ENCODE measurements around the gene WASF1.
"Not testable (repeated sequence)": the region's sequence is repeated elsewhere in the genome, so short reads cannot be mapped to it uniquely, and the experiment has no call there.

Gene WASF1

DNA sequence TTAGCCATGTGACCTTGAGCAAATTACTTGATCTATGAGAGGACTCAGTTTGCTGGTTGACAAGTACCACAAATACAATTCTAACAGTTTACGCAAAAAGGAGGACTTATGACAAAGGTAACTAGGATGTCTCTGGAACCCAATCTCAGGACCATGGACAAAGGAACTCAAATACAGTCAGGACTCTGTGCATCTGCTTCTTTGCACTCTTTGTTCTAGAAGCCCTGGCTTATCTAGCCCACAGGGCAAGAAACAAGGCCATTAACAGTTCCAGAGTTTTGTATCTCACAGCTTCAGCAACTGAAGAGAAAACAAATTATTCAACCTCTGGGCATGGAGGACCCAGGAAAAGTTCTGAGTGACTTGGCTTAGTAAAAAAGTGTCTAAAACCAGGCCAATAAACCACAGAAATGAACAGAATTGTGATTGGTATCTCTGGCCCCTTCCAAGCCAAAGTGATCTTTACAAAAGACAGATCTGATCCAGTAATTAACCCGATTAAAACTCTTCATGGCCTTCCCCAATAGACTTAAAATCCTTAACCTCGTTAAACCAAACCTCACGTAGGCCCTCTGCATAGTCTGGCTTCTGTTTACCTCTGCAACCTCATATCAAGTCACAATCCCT lies 5.9 kb downstream of the WASF1 start:
- no peak for DNase-seq (ENCODE audit: low read depth in 2 of 2)

DNA sequence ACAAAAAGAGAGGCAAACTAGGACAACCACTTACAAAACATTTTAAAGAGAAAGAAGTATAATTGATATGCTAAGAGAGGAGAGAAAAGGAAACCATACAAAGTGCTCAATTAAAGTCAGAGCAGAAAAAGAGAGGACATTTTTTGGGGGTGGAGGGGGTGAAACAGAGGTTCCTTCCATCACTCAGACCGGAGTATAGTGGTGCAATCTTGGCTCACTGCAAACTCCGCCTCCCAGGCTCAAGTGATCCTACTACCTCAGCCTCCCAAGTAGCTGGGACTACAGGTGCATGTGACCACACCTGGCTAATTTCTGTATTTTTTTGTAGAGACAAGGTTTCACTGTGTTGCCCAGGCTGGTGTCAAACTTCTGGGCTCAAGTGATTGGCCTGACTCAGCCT lies 9.4 kb downstream of the WASF1 start:
- DNase-seq (ENCODE audit: low read depth in 2 of 2), result no peak

DNA sequence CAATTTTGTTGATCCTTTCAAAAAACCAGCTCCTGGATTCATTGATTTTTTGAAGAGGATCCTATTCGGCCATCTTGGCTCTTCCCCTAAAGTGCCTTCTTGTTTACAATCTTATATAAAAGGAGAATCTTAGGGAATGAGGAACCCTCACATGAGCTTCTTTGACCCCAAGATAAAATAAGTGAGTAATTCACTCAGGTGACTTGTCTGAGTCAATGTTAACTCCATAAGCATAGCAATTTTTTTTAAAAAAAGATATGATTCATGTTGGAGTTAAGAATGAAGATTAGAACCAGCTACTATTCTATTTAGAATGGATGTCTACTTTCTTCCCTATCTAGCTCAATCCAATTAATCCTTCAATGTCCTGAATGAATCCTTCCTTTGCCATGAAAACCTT lies 21.0 kb downstream of the WASF1 start:
- no peak for DNase-seq (ENCODE audit: low read depth in 2 of 2)

DNA sequence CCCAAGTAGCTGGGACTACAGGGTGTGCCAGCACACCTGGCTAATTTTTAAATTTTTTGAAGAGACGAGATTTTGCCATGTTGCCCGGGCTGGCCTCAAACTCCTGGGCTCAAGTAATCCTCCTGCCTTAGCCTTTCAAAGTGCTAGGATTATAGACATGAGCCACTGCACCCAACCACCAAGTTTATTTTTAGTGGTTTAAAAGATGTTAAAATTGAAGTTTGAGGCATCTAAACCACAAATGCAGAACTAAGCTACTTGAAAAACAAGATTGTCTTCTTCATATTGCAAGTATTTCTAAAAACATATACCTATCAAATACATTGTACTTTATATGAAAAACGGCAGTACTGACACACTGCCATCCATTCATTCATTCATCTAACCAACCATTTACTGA lies 31.6 kb downstream of the WASF1 start:
- no peak for DNase-seq (ENCODE audit: low read depth in 2 of 2)

DNA sequence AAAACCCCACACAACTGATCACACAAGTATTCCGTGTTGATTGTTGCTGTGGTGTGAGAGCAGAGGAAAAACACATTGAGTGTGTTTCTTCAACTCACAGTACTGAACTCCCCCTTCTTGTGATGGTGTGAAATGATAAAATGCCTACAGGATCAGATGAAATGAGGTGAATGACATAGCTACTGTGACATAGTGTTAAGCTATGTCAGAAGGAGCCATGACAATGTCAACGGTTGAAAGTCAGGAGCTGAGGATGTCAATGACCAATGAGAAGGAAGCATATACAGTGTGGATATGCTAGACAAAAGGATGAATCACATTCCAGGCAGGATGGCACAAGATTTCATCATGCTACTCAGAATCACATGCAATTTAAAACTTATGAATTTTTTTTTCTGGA lies 38.8 kb downstream of the WASF1 start:
- DNase-seq (ENCODE audit: low read depth in 2 of 2), result peak; percentile 40 to 46

DNA sequence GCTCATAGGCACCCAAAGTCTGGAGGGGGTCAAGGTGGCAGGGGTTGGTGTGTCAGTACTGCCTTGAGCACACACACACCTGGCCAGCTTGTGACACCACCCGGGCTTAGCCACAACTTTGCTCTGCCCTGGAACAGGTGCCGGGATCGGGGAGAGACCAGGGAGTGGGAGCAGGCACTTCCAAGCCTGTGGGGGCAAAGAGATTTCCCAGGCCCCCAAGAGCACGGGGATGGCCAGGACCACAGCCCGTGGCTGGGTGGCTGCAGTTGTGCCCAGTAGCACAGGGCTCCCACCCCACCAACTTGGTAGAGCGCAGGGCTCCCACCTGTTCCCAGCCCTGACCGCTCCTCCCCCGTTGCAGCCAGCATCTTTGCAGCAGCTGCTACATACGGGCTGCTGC lies 40.4 kb downstream of the WASF1 start:
- DNase-seq (ENCODE audit: low read depth in 2 of 2), result no peak

DNA sequence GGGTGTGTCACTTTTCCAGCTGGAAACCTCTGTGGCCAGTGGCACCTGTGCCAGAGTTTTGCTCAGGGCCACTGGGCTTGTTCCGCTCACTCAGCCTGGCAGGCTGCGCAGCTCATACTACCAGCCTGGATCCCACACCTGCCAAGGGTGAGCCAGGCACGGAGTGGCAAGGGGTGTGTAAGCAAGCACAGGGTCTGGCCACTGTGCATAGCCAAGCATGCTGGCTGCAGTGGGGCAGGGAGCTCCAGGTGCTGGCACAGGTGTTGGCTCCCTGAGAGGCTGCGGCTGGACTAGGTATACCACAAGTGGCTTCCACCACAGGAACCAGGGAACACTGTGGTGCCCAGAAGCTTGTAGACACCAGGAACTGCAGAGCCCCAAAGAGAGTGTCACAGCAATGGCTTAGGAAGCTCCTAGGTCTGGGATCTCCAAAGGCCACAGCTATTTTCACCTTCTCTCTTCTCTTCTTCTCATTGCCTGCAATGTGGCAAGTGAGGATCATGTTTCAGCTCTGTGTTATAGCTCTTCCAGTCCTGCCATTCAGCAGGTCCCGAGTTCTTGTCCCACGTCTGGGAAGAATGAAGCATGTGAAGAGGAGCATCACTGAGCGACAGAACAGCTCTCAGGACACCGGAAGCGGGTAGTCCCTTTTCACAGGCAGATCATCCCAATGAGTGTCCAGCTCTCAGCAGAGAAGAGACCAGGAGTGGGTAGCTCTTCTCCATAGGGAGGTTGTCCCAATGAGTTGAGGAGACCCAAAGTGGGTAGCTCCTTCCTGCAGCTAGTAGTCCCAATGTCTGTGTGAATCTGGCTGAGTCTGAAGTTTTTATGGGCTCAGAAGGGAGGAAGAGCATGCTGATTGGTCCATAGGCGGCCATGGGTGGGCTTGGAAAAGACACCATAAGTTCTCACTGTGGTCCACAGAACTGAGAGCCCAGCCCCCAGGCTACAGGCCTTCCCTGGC lies 41.3 kb downstream of the WASF1 start:
- no peak for DNase-seq (ENCODE audit: low read depth in 2 of 2)

DNA sequence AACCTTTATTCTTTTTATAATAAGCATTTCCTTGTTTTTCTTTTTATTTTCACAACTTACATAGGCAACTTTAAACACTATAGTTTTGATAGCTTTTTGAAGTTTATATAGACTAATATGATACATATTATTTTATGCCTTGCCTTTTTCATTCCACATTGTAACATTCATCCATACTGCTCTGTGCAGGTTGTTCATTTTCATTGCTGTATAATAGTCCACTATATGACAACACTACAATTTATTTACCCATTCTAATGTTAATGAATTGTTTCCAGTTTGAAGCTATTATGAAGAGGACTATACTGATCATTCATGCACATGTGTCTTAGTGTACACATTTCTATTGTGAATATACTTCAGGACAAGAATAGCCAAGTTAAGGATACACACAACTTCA lies 49.1 kb downstream of the WASF1 start:
- DNase-seq (ENCODE audit: low read depth in 2 of 2), result no peak

DNA sequence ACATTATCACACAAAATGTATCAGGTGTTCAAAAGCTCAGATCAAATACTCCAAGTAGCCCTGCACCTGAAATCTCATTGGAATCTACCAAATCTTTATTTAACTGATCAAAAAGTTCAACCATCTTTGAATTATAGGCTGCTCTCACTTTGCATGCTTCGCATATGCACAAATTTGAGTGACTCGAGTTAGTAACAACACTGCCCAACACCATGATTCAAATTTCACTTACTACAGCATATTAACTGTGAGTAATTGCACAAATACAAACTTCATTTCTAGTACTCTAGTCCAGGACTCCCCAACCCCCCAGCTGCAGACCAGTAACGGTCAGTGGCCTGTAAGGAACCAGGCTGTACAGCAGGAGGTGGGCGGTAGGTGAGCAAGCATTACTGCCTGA lies 51.1 kb downstream of the WASF1 start:
- DNase-seq (ENCODE audit: low read depth in 2 of 2), result no peak

DNA sequence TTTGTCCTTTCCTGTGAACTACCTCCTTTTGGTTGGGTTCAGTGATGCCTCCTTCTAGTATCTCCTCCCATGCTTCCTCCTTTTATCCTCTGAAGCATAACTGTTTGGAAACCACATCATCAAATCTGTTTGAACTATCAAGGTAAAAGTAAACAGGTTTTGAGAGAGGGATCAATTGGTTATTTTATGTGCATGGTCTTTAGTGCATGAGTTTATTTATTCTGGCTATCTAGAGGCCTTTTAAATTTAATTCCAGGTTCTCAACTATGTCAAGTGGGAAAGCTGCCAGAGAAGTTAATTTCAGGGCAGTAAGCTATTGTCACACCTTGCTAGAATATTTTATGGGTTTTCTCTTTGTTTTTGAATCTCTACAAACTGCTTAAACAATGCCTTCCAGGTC lies 54.1 kb downstream of the WASF1 start:
- DNase-seq (ENCODE audit: low read depth in 2 of 2), result no peak

DNA sequence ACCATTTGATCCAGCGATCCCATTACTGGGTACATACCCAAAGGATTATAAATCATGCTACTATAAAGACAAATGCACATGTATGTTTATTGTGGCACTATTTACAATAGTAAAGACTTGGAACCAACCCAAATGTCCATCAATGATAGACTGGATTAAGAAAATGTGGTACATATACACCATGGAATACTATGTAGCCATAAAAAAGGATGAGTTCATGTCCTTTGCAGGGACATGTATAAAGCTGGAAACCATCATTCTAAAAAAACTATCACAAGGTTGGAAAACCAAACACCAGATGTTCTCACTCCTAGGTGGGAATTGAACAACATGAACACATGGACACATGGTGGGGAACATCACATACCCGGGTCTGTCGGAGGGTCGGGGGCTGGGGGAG lies 57.8 kb downstream of the WASF1 start:
- DNase-seq (ENCODE audit: low read depth in 2 of 2), result not testable (repeated sequence)

DNA sequence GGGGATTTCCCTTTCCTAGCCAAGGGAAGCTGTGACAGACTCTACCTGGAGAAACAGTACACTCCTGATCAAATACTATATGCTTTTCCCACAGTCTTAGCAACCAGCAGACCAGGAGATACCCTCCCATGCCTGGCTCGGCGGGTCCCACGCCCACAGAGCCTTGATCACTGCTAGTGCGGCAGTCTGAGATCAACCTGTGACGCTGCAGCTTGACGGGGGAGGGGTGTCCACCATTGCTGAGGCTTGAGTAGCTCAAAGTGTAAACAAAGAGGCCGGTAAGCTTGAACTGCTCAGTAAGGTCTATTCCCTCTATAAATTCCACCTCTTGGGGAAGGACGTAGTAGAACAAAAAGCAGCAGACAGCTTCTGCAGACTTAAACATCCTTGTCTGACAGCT lies 63.2 kb downstream of the WASF1 start:
- no peak for DNase-seq (ENCODE audit: low read depth in 2 of 2)

DNA sequence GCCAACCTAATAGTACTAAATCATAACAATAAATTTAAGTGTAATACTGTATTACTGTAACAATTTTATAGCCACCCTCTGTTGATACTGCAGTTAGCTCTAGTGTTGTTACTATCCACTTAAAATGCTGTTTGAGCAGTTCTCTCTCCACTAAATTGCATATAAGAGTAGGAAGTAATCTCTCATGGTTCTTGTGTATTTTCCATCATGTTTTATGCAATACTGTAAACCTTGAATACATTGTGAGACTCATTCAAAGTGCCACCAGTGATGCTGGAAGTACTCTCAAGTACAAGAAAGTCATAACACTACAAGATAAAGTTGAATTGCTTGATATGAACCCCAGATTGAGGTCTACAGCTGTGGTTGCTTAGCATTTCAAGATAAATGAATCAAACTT lies 65.5 kb downstream of the WASF1 start:
- no peak for DNase-seq (ENCODE audit: low read depth in 2 of 2)

DNA sequence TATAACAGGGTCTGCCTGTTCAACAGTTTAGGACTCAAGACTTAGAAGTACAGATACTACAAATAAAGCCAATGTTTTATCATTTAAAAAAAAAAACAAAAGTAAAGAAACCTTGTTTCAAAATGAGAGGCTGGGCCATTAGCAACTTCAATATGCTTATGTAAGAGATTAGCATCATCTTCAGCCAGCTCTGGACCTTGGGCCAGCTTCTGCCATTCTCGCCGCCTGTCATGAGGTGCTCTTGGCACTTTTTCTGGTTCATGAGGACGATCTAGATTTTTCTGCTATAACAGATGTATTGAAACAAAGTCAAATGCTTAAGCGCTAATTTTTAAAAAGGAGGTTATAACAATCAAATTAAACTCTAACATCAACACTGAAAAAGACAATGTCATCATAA lies 74.2 kb downstream of the WASF1 start:
- DNase-seq (ENCODE audit: low read depth in 2 of 2), result no peak

DNA sequence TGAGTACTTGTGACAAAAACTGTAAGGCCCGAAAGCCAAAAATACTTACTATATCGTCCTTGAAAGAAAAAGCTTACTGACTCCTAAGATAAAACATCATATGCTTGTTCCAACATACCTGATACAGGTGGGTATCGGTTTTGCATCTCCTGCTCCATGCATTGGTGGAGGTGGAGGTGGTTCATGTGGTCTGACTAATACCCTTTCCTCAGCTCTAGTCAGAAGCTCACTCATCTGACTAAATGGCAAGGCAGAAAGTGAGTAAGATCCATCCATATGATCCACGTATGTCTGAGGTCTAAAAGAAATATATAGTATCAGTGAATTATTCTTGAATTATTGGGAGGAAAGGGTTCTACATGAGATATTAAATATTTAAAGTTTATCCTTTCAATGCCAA lies 76.2 kb downstream of the WASF1 start:
- DNase-seq (ENCODE audit: low read depth in 2 of 2), result no peak

DNA sequence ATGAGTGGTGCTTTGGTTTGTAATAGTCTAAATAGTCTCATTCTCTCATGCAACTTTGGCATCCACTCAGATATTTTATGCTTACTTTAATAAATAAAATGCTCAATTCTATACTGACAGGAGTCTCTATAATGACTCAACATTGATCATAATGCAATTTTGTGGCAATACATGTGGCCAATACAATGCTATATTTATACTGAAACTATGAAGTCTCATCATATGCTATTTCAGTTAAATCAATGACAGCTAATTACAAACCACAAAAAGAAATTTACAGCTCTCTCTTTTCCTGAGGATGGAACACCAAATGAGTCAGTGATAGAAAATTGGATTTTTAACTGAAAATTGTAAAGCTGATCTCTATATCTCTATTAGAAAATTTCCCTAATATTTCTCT lies 77.1 kb downstream of the WASF1 start:
- peak; percentile 29 to 32 for DNase-seq (ENCODE audit: low read depth in 2 of 2)

DNA sequence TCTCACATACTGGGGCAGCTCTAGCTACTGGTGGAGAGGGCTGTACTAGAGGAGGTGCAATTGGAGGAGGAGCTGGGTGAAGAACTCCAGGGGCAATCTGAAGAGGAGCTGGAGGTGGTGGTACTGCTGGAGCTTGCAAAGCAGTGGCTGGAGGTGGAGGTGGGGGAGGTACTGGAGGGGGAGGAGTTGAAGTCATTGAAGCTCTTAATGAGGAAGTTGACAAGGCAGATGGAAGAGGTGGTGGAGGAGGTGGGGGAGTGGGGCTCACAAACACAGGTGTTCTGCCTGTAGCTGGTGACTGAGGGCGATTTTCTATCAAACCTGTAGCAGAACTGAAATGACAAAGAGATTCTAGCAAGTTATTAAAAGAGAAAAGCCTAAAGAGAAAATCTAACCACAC lies 77.6 kb downstream of the WASF1 start:
- DNase-seq (ENCODE audit: low read depth in 2 of 2), result no peak

DNA sequence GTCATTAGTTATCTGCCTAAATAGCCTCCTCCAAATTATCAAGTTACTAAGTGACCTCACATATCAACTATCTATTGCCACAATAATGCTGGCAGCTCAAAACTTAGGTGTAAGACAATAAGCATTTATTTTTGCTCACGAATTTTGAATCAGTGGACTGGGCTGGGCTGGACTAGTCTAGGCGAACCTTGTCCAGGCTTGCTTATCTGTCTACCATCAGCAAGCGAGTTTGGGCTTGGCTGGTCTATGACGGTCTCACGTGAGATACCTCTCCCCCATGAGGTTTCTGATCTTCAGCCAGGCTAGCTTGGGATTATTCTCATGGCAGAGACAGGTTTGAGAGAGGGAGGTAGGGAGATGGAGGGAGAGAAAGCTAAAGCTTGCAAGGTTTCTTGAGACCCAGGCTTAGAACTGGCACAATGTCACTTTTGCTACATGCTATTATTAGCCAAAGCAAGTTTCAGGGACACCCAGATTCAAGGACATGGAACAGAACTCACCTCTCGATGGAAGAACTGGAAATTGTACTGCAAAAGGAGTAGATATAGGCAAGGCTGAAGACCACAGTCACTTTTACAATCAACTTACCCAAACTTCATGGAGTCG lies 80.9 kb downstream of the WASF1 start:
- no peak for DNase-seq (ENCODE audit: low read depth in 2 of 2)

DNA sequence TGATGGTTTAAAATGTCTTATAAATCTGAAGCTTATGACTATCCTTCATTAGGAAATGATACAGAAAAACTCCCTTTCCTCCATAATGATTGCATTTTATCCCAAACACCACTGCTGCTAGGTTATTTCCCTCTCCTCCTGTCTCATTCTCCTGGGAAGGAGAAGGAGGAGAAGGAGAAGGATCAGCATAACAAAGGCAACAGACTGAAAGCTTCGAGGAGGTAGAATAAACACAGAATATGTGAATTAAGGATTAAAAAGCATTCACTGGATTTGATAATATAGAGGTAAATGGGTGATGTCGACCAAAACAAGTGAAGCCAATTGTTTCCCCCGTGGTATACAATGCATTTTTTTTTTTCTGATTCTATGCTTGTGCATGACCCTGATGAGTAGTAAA lies 82.0 kb downstream of the WASF1 start:
- no peak for DNase-seq (ENCODE audit: low read depth in 2 of 2)

DNA sequence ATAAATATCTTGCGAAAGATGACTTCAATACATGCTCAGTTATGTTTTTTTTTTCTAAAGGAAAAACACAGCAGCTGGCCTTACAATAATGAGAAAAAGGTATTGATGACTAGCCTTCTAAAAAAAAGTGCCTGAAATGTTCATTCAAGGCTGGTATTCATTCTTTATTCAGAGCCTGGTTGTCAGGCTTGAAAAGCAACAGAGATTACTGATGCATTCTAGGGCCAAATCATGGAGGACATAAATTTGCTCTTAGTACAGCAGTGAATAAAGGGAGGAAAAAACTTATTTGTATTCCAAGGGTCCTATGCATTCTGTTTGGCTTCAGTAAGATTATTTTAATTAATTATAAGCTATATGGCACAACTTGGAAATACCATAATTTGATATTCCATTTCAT lies 83.5 kb downstream of the WASF1 start:
- DNase-seq (ENCODE audit: low read depth in 2 of 2), result no peak

DNA sequence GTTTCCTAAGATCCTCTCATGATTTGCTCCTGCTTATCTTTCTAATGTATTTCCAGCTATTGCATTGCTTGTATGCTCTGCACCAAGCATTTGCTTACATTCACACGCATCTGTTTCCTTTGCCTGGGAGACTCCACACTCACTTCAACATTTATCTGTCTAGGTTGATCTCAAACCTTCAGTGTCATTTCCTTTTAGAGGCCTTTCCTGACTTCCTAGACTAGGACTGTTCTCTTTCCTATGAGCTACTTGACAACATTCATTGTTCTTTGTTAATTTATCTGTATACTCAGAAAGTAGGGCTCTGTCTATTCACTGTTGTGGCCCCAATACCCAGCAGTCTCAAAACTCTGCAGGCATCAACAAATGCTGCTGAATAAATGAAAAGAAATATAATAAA lies 84.4 kb downstream of the WASF1 start:
- no peak for DNase-seq (ENCODE audit: low read depth in 2 of 2)

DNA sequence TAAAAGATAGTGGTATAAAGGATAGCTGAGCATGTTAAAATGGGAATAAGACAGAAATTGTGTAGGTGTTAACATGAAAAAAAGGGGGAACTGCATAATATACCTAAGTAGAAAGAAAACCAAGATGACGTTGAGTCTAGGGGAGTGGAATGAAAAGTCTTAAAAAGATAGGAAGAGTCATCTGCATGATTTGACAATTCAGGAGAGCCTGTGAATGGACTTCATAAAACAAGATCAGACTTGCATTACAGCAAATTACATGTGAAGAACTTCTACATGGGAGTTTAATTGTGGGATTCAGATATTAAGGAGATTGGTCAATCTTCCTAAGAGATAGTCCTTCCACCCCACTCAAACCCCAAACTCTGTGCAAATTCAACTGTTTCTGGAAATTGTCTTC lies 85.5 kb downstream of the WASF1 start:
- no peak for DNase-seq (ENCODE audit: low read depth in 2 of 2)

DNA sequence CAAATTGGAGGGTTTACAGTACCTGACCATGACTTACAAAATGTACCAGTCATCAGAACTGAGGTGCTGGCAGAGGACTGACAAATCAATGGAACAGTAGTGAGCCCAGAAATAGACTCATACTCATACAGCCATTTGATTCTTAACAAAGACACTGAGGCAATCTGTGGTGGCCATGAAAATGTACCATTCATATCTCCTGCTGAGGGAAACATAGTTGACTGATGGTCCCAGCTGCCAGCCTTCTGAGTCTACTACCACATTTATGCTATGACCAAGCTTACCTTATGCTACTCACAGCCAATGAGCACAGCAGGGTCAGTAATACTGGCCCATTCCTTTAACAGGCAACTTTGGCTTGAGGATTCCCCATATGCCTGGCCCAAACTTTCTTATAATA lies 88.6 kb downstream of the WASF1 start:
- DNase-seq (ENCODE audit: low read depth in 2 of 2), result no peak

All from fibroblast of skin of left quadriceps (primary cell).